GM18511 (cell line): ENCODE results near the gene ARL8B.
"Not testable (repeated sequence)": the region's sequence is repeated elsewhere in the genome, so short reads cannot be mapped to it uniquely, and the experiment has no call there.

Experiments
- ATAC-seq: cut with Tn5 transposase; IDR thresholded peaks from one replicate; pipeline ENCODE4 v1.9.1; 2021; ENCODE audit warnings: mild to moderate bottlenecking, moderate library complexity; ENCODE audit not compliant: unreplicated experiment

The ARL8B gene

GRCh38 chr3:5110337-5110736, 11.8 kb upstream of the ARL8B start:
- no peak for ATAC-seq

- ATAC-seq: no peak
These were observed 10.0 kb upstream of the ARL8B start for GRCh38 chr3:5112043-5112442.

GRCh38 chr3:5113726-5114125, 8.4 kb upstream of the ARL8B start:
- not testable (repeated sequence) for ATAC-seq

- ATAC-seq: peak; percentile 78
These were observed 6.5 kb upstream of the ARL8B start for GRCh38 chr3:5115506-5116162.

DNA sequence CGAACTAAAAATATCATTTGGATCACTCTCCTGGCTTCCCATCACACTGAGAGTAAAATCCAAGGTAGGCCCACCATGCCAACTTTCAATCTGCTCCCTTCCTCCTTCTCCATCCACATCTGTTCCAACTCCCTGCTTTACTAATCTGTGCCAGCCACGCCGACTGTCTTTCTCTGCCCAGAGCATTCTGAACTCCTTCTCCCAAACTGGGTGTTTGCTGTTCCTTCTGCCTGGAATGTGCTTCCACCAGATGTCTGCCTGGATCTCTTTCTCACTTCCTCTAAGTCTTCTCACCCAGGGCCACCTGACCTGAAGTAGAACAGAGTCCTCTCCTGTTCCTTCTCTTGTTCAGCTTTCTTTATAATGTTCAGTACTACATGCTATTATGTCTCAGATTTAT, 5.6 kb upstream of the ARL8B start:
- ATAC-seq: no peak

DNA sequence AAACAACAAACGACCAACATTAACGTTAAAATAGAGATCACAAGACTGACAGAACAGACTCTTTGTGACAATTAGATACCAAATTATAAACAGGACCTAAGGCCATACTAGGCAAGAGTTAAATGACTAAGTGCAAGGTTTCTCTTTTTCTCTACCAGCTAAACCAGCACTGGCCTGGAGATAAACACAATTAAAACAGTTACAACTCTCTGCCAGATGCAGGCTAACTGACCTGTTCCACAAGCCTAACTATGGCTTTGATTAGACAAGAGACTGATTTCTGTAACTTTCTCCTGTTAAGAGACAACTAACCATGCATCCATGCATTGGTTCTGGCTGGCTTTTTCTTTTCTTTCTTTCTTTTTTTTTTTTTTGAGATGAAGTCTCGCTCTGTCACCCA, 1.6 kb upstream of the ARL8B start:
- ATAC-seq: no peak

DNA sequence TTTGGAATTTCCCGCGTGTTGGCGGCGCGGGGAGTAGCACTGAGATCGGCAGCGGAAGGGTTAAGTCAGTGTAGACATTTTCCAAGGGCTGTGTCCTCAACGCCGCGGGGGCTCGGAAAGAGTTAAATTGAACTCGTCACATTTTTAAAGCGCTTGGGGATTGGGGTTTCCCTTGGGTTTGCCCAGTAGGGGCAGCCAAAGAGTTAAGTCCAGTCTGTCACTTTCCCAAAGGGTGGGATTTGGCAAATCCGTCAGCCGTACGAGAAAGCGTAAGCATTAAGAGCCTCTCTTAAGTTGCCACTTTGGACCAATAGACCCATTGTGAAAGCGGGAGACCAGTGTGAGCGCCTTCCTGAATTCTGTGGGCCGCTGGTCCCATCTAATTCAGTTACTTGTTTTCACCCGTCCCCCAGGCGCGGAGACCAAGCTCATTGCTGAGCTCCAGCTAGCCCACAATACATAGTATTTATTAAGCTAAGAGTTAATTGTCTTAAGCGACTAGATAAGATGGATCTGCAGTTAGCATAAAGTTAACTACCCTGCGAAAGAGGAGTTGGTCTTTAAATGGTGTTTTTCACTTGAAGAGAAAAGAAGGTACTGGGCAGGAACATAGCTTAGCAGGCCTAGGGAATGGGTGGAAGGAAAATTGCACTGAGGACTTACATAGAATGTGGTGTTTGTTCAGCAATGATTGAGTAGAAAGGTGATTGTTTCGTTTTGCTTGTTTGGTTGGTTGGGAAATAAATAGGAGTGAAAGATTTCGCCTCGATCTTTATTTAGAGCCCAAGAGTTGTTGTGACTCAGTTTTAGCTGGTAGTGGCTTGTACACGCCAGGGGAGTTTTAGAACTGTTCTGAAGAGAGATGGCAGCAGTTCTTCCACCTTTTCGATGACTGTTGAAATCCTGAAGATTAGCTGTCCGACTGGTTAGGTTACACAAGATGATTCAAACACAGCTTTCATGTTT, 932 bp downstream of the ARL8B start:
- ATAC-seq: peak; percentile 25

DNA sequence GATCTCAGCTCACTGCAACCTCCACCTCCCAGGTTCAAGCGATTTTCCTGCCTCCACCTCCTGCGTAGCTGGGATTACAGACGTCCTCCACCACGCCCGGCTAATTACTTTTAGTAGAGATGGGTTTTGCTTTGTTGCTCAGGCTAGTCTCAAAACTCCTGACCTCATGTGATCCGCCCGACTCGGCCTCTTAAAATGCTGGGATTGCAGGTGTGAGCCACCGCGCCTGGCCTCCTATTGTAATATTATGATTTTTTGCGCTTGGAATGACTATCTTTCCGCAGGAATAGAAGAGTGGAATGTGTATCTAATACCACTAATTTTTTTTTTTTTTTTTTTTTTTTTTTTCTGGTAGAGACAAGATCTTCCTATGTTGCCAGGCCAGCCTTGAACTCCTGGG, 1.8 kb downstream of the ARL8B start:
- no peak for ATAC-seq

GRCh38 chr3:5126586-5126985, 4.5 kb downstream of the ARL8B start:
- no peak for ATAC-seq

DNA sequence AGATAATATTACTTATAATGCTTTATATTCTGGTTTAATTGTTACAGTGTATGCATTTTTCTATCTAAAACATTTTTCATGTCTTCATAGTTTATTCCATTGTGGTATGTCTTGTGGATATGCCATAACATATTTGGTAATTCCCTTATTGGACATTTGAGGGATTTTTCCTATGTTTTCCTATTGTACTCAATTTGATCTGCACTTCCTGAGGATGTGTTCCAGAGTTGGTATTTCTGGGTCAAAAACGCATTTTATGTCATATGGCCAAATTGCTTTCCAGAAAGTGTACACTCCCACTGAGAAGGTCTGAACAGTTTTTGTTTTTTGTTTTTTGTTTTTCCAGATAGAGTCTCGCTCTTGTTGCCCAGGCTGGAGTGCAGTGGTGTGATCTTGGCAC, 6.8 kb downstream of the ARL8B start:
- no peak for ATAC-seq

GRCh38 chr3:5133239-5134018, 11.3 kb downstream of the ARL8B start:
- no peak for ATAC-seq

GRCh38 chr3:5134019-5134391, 11.9 kb downstream of the ARL8B start:
- no peak for ATAC-seq

GRCh38 chr3:5134499-5134898, 12.4 kb downstream of the ARL8B start:
- ATAC-seq: no peak

GRCh38 chr3:5136211-5136918, 14.3 kb downstream of the ARL8B start:
- ATAC-seq: peak; percentile 71

- peak; percentile 32 for ATAC-seq
These were observed 14.9 kb downstream of the ARL8B start for GRCh38 chr3:5136919-5137429.

DNA sequence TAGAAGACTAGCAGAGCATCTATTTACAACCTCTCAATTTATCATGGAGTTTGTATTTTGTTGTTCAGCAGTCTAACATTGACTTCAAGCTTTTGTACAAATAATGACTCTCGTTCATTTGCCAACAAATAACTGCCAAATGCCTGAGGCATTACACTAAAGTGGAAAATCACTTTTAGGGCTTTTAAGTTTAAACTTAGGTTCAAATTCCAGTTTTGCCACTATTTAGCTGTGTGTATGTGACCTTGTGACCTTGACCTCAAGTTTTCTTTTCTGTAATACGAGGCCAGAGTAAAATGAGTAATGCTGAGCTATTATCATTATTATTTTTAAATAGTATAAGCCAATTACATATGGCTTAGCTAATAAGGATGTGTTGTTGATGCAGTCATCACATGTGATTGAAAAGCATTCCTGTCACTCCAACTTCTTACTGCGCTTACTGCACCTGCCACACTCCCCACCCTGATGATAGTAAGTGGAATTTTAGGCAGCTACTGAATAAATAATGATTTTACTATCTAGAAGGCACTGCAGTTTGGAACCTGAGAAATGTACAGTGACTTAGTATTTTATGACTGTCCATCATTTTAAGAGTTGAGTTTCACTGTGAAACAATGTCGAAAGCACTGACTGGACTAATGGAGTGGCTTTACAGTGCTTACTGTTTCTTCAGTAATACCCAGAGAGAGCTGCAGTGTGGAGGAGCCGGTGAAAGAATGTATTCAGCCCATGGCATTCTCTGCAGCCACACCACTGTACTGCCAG, 16.3 kb downstream of the ARL8B start:
- ATAC-seq: no peak

DNA sequence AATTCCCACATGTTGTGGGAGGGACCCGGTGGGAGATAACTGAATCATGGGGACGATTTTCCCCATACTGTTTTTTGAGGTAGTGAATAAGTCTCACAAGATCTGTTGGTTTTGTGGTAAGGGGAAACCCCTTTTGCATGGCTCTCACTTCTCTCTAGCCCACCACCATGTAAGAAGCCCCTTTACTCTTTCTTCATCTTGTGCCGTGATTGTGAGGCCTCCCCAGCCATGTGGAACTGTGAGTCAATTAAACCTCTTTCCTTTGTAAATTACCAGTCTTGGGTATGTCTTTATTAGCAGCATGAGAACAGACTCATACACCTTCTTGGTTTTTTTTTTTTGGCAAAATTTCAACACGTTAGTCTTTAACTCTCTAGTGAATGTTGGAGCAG, 18.1 kb downstream of the ARL8B start:
- ATAC-seq: peak; percentile 52

DNA sequence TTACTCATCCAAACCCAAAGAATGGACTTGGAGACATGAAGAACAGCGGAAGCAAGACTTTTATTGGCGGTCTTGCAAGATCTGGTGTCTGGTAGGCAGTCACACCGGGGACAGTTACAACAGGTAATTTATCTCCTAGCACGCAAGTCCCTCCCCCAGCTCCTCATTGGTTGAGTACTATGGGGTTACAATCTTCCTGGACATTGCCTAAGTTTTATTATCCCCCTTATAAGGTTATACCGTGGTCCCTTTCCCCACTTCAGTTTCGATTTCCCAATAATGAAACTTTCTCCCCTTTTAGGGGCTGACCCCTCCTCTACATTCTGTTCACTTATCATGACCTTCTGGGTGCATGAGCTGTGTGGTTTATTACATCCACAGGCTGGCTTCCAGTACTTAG, 18.7 kb downstream of the ARL8B start:
- no peak for ATAC-seq

DNA sequence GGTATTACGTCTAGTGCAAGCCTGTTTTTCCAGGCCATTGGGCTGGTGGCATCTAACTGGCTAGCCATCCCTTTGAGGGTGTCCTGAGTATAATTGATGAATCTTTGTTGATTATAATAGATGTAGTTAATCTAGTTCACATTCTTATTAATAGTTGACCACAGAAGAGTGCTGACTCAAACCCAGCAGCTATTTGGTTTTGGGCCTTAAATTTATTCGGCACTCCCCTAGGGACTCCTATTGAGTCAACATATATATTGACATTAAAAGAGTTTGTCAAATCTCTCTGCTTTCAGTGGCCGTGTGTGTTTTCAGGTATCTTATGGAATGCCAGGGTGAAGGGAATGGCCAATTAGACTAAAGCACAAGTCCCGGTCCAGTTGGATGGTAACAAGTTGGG, 19.7 kb downstream of the ARL8B start:
- ATAC-seq: no peak

GRCh38 chr3:5143464-5143863, 21.4 kb downstream of the ARL8B start:
- ATAC-seq: no peak
